Stimulated activated CD8-positive, alpha-beta memory T cell treated with anti-CD3 and anti-CD28 coated beads, Interleukin-4, amount 100 ng/mL, for 4 hours (primary cell): ENCODE measurements around the gene VAMP8.
A peak's percentile ranks its signal among the peaks of the same experiment; 100 is the strongest.
"Not testable (repeated sequence)": the region's sequence is repeated elsewhere in the genome, so short reads cannot be mapped to it uniquely, and the experiment has no call there.

ENCODE experiments used
- DNase-seq, 2 donors: peaks; one replicate each; pipeline ENCODE4 v3.0.0-alpha.2; 2020; ENCODE audit warnings: low read depth in 2 of 2, low spot score in 1 of 2

Gene VAMP8

GRCh38 chr2:85597241-85597640 is 19.9 kb downstream of the VAMP8 start:
- no peak for DNase-seq

- no peak for DNase-seq
Observed at GRCh38 chr2:85598594-85599340, 21.4 kb downstream of the VAMP8 start.

- DNase-seq: no peak
Observed at GRCh38 chr2:85599468-85600234, 22.3 kb downstream of the VAMP8 start.

GRCh38 chr2:85600235-85600575 is 22.8 kb downstream of the VAMP8 start:
- no peak for DNase-seq

GRCh38 chr2:85600951-85601770 is 23.8 kb downstream of the VAMP8 start:
- DNase-seq: no peak

GRCh38 chr2:85601771-85602475 is 24.5 kb downstream of the VAMP8 start:
- DNase-seq: no peak

GRCh38 chr2:85602476-85603234 is 25.3 kb downstream of the VAMP8 start, which contains the start of gene TMEM150A:
TSS of gene TMEM150A (minus strand) at chr2:85602698. CDS start at chr2:85601948, 750 bp downstream.
- DNase-seq: peak; percentile 59 to 80

GRCh38 chr2:85604133-85604444 is 26.7 kb downstream of the VAMP8 start:
- DNase-seq: not testable (repeated sequence)

- no peak for DNase-seq
Observed at GRCh38 chr2:85604568-85605339, 27.4 kb downstream of the VAMP8 start.

- no peak for DNase-seq
Observed at GRCh38 chr2:85605406-85606115, 28.2 kb downstream of the VAMP8 start.

- DNase-seq: no peak
Observed at GRCh38 chr2:85606116-85606455, 28.7 kb downstream of the VAMP8 start.

GRCh38 chr2:85607268-85608215 is 30.2 kb downstream of the VAMP8 start:
- DNase-seq: no peak

GRCh38 chr2:85611217-85611704 is 33.9 kb downstream of the VAMP8 start:
- no peak for DNase-seq

GRCh38 chr2:85611705-85612587 is 34.6 kb downstream of the VAMP8 start, which contains the start of gene C2orf68:
TSS of gene C2orf68 (minus strand) at chr2:85612066. CDS start at chr2:85611984, 82 bp downstream.
- DNase-seq: peak; percentile 54 to 70

GRCh38 chr2:85613717-85614515 is 36.5 kb downstream of the VAMP8 start:
- DNase-seq: no peak

- DNase-seq: not testable (repeated sequence)
Observed at GRCh38 chr2:85614757-85615156, 37.4 kb downstream of the VAMP8 start.
